Measurements from ENCODE around the gene MYH9. TPM values are rescaled to one million over a fixed set of nuclear protein-coding genes. Genes with fewer than 3 reads are reported as not detected.

The MYH9 gene
- polyA plus RNA-seq, 1 experiment: 338 TPM

GRCh38 chr22:36321797-36322601 lies 65.8 kb downstream of the MYH9 start:
- Histone ChIP-seq H3K9me3 (ENCODE audit: control insufficient read depth, insufficient read depth, low read length) (no peaks in the 10 kb centered on the region; the same call in 1 of the 2 replicates), H3K27me3 (ENCODE audit: control insufficient read depth, insufficient read depth, low read length) (no peaks in the 10 kb centered on the region), H3K4me3 (ENCODE audit: low read depth, low read length) (no peak overlapping the region), H3K27ac (ENCODE audit: low read depth, low read length) (peak overlapping the region; percentile 82)
- no peak for TF ChIP-seq CTCF (IDR thresholded peaks at IDR 0.05; ENCODE audit: low read depth, low read length)
- POLR2A ChIA-PET: interaction anchor here (1.1 to 1.4 kb wide), 2 partner anchors 66 to 161 kb away, joined by 3 to 4 read pairs; partner anchors contain the start of gene MYH9
- CTCF ChIA-PET: interaction anchor here (0.8 to 4.7 kb wide), 3 partner anchors 20 to 164 kb away, joined by 3 to 25 read pairs (median 4); no protein-coding TSS in a partner anchor
- no peak for DNase-seq (ENCODE audit: low read depth, low spot score)

- POLR2A ChIA-PET: no interaction called here
- H3K4me3 ChIP-seq (ENCODE audit: low read depth, low read length): no peak overlapping the region
- no peak for DNase-seq (ENCODE audit: low read depth, low spot score)
- CTCF ChIA-PET: interaction anchor here (4.7 kb wide), 1 partner anchor 151 kb away, joined by 25 read pairs; no protein-coding TSS in a partner anchor
- H3K27me3 ChIP-seq (ENCODE audit: control insufficient read depth, insufficient read depth, low read length): no peaks in the 10 kb centered on the region
- H3K27ac ChIP-seq (ENCODE audit: low read depth, low read length): peak overlapping the region; percentile 52
- no peak for TF ChIP-seq CTCF (IDR thresholded peaks at IDR 0.05; ENCODE audit: low read depth, low read length)
- no peaks in the 10 kb centered on the region for H3K9me3 ChIP-seq (ENCODE audit: control insufficient read depth, insufficient read depth, low read length)
Measured at GRCh38 chr22:36320553-36320952, 67.2 kb downstream of the MYH9 start.

GRCh38 chr22:36319595-36320497 lies 67.9 kb downstream of the MYH9 start:
- Histone ChIP-seq H3K27me3 (ENCODE audit: control insufficient read depth, insufficient read depth, low read length) (no peaks in the 10 kb centered on the region), H3K4me3 (ENCODE audit: low read depth, low read length) (no peak overlapping the region), H3K27ac (ENCODE audit: low read depth, low read length) (peak overlapping the region; percentile 52), H3K9me3 (ENCODE audit: control insufficient read depth, insufficient read depth, low read length) (no peaks in the 10 kb centered on the region)
- no peak for DNase-seq (ENCODE audit: low read depth, low spot score)
- CTCF ChIA-PET: no interaction called here
- POLR2A ChIA-PET: no interaction called here
- no peak for TF ChIP-seq CTCF (IDR thresholded peaks at IDR 0.05; ENCODE audit: low read depth, low read length)

- no peak overlapping the region for H3K27ac ChIP-seq (ENCODE audit: low read depth, low read length)
Measured at GRCh38 chr22:36318442-36318841, 69.3 kb downstream of the MYH9 start.

More at GRCh38 chr22:36318442-36318841, 69.3 kb downstream of the MYH9 start:
- Histone ChIP-seq H3K27me3 (ENCODE audit: control insufficient read depth, insufficient read depth, low read length) (no peaks in the 10 kb centered on the region), H3K9me3 (ENCODE audit: control insufficient read depth, insufficient read depth, low read length) (no peaks in the 10 kb centered on the region), H3K4me3 (ENCODE audit: low read depth, low read length) (no peak overlapping the region)
- DNase-seq (ENCODE audit: low read depth, low spot score): no peak
- POLR2A ChIA-PET: interaction anchor here (0.7 kb wide), 1 partner anchor 9 kb away, joined by 3 read pairs; no protein-coding TSS in a partner anchor
- TF ChIP-seq CTCF (IDR thresholded peaks at IDR 0.05; ENCODE audit: low read depth, low read length): no peak
- CTCF ChIA-PET: no interaction called here

Data from AG04450 (cell line).